ENCODE data around the gene AK4.
"Not testable (repeated sequence)": the region's sequence is repeated elsewhere in the genome, so short reads cannot be mapped to it uniquely, and the experiment has no call there.

The AK4 gene

DNA sequence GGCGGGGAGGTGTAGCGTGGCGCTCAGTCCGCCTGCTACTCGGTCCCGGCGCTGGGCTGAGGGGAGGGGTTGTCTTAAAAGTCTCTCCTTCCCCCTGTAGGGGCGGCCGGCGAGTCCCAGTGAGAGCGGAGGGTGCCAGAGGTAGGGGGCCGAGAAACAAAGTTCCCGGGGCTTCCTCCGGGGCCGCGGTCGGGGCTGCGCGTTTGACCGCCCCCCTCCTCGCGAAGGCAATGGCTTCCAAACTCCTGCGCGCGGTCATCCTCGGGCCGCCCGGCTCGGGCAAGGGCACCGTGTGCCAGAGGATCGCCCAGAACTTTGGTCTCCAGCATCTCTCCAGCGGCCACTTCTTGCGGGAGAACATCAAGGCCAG lies at the start of gene AK4:
Gene AK4 (plus strand): TSS at position 26 of the 370 bp plus-strand sequence. CDS start 205 bp downstream, at position 231.
- not testable (repeated sequence) for DNase-seq

GRCh38 chr1:65103807-65104206 lies 44.2 kb upstream of the AK4 start:
- no peak for DNase-seq

GRCh38 chr1:65104854-65105534 lies 43.0 kb upstream of the AK4 start:
- no peak for DNase-seq

DNA sequence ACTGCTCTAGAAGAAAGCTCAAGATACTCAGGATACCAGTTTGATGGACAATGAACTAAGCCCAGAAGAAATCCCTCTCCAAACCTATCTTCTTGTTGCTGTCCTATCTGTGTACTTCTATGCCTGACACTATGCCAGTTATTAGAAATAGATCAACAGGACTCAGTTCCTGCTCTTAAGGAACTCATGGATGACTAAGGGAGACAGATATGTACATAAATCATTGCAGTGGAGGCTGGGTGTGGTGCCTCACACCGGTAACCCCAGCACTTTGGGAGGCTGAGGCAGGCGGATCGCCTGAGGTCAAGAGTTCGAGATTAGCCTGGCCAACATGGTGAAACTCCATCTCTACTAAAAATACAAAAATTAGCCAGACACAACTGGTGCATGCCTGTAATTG lies 42.4 kb upstream of the AK4 start:
- no peak for DNase-seq

DNA sequence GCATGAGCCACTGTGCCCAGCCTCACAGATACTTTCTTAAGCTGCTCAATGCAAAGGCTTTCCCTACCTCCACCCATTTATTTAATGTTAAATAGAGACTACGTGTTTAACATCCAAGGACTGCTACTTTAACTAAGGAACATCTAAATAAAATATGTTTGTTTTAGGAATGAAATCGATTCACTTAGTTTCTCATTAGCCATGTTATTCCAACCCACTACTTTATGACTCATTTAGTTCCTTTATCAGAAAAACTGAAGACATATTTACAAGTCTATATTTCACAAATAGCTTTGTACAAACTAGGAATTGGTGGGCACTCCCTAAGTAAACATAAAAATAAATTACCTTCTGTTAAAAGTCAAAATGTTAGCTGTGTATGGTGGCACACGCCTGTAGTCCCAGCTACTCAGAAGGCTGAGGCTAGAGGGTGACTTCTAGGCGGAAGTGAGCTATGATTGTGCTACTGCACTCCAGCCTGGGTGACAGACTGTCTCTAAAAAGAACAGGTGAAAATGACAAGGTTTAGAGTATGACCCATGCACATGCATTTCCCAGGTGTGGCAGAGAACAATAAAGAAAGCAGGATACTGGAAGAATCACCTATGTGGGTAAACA lies 39.9 kb upstream of the AK4 start:
- DNase-seq = no peak

GRCh38 chr1:65109487-65109886 lies 38.5 kb upstream of the AK4 start:
- DNase-seq = no peak

GRCh38 chr1:65112811-65113210 lies 35.2 kb upstream of the AK4 start:
- DNase-seq = no peak

- DNase-seq = no peak
Measured at GRCh38 chr1:65113298-65113697, 34.7 kb upstream of the AK4 start.

DNA sequence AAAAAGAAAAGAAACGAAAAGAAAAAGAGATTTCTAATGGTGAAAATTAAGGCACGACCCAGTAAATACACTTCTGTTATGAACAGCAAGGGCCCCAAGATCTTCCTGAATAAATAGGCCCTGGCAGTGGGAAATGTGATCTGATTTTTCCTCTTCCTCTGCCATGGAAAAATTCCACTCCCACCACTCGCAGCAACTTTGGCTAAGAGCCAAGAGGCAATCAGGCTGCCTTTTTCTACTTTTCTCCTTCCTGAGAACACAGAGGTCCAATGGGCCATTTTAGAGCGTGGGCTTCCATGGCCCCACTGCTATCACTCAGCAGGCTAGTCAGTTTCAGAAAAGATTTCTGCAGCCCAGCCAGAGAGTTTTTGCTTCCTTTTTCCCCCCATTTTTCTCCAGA lies 33.7 kb upstream of the AK4 start:
- DNase-seq = no peak

DNA sequence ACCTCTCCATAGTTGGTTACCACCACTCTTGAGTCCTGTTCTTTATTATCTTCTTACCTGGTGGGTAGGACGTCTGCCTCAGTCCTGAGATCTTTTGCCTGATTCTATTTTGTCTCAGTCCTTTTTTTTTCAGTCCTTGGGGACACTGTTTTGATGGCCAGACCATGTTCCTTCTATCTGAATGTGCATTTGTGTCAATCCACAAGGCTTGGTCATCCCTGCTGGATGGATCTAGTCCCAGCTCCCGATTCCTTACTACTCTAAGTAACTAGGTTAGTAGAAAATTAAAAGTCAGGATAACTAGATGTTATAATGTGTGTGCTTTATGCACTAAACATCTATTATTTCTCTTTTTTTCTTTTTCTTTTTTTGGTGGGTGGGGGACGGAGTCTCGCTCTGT lies 28.1 kb upstream of the AK4 start:
- DNase-seq = no peak

DNA sequence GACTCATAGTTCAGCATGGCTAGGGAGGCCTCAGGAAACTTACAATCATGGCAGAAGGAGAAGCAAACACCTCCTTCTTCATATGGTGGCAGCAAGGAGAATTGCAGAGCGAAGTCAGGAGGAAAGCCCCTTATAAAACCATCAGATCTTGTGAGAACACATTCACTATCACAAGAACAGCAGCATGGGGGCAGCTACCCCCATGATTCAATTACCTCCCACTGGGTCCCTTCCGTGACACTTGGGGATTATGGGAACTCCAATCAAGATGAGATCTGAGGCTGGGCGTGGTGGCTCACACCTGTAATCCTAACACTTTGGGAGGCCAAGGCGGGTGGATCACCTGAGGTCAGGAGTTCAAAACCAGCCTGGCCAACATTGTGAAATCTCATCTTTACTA lies 18.9 kb upstream of the AK4 start:
- DNase-seq = not testable (repeated sequence)

- no peak for DNase-seq
Measured at GRCh38 chr1:65138524-65138923, 9.5 kb upstream of the AK4 start.

- DNase-seq = not testable (repeated sequence)
Measured at GRCh38 chr1:65139793-65140192, 8.2 kb upstream of the AK4 start.

DNA sequence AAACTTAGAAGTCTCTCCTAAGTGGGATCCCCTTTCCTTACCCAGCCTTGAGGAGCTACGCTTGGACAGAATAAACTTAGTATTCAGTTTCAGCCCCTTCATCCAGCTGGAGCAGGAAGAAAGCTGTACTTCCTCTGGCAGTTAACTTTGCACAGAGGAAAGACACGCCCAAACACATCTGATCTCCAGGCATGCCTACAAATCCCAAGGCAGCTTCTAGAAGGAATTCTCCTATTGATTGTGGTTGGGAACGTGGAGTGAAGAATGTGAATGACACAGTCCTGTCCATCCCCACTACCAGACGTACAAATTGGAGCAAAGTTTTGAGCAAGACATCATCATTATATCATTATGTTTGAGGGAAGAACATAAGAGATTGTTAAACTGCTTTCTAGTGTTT lies 6.6 kb upstream of the AK4 start:
- no peak for DNase-seq

DNA sequence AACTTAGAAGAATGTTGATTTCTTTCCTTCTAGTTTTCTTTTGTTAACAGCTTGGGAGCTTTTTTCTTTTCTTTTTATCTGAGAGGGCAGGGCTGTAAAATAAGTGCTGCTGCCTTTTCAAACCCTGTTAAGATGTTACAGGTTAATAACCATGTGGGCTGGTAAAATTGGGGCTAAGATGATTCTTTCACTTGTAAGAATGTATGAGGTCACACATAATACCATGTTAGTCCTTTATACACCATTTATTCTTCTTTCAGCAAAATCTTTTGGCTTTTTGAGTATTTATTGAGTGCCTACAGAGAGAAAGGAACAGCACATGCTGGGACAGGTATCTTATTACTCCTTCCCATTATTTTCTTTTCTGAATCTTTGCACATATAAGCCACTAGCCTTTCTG lies 6.1 kb upstream of the AK4 start:
- DNase-seq = no peak

DNA sequence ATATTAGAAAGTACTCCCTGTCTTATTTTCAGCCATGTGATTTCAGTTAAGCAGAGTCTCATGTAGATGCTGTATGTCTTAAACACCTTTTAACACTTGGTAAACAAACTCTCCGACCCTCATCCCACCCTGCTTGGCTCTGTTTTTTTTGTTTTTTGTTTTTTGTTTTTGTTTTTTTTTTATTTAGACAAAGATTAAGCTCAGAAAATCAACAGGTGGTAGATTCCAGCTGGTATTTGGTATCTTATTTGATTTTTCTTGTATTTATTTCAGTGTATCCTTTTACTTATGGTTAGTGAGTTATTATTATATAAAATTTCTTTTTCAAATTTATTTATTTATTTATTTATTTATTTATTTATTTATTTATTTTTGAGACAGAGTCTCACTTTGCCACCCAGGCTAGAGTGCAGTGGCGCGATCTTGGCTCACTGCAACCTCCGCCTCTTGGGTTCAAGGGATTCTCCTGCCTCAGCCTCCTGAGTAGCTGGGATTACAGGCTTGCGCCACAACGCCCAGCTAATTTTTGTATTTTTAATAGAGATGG lies 4.8 kb upstream of the AK4 start:
- not testable (repeated sequence) for DNase-seq

DNA sequence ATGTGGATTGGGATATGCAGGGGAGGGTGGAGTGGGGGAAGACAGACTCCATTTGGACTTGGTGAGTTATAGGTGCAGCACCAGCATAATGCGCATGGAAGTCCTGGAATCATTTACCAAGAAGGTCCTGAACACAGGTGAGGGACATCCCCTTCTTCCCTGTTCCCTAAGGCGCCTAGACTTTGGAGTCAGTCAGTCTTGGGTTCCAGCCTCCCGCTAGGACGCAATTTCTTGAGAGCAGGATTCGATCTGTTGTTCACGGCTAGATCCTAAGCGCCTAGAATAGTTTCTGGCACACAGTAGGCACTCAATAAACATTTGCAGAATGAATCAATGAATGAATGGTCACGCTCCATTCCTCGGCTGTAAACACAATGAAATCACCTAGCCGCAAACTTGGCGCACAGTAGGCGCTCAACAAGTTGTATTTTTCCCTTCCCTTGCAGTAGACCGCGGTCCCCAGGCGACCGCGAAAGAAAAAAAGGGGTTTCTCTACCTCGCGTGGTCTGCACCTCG lies 1.0 kb upstream of the AK4 start:
- DNase-seq = no peak

GRCh38 chr1:65147424-65148177 lies 402 bp upstream of the AK4 start:
- DNase-seq = no peak

- DNase-seq = no peak
Measured at GRCh38 chr1:65148548-65149350, 746 bp downstream of the AK4 start.

DNA sequence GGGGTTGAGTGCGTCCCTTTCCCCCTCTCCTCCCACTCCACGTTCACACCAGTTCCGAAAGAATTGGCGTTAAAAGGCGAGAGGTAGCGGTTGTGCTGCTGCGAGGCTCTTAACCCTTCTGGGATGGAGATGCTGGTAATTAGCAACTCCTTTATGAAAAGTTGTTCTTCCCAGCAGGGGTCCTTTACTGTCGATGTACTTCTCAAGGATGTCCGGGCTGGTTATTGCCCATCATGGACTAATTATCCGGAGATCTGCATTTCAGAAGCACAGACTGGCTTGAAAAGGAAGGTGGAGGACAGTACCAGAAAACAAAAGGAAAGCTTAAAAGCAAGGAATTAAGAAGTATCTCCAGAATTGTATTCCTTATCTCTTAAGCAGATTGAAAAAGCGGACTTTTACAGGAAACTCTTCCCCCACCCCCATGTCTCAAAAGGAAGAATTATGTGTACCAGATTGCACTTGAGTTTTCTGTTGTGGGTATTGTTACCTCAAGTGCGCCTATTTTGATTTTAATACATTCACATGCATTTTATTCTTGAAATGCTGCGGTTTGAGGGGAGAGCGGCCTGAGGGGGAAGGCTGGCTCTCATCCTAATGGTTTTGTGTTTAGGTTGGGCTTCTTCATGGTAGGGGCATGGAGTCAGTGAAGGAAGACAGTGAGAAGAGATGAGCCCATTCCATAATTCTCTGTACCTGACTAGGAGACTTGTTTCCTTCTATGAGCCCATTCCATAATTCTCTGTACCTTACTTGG lies 1.5 kb downstream of the AK4 start:
- DNase-seq = no peak

DNA sequence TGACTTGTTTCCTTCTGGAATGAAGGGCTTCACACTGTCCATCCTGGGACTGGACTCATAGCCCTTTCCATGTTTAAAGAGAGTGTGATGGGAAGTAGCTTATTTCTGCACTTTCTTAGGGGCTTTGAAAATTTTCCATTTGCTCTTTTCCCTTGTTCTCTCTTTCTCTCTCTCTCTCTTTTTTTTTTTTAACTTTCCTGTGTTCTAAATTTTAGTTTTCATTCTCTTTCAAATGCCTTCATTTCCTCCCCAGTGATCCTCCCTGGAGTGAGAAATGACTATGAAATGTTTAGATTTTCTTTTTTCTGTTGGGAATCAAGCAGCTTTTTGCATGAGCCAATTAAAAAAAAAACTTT lies 2.1 kb downstream of the AK4 start:
- DNase-seq = no peak

DNA sequence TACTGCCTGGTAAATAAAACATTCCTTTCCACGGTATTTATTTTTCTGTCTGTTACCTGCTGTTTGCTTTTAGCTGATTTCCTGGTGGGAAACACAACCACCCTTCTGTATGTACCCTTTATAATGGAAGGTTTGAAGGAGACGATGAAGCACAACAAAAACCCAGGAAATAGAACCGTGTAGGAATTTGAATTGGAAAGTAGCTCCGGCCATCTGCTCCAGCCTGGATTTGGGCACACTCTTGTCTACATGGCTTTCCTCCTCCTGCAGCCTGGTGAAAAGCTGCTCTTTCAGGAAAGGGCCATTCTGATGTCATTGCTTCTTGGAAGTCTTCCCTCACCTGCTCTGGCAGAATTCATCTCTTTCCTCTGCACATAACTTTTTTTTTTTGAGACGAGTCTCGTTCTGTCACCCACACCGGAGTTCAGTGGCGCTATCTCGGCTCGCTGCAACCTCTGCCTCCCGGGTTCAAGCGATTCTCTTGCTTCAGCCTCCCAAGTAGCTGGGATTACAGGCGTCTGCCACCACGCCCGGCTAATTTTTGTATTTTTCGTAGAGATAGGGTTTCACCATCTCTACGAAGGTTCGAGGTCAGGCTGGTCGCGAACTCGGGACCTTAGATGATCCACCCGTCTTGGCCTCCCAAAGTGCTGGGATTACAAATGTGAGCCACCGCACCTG lies 2.7 kb downstream of the AK4 start:
- DNase-seq = no peak

All from CD4-positive, alpha-beta T cell treated with Interleukin-17A for 1 hour (primary cell).